KMS-11 (cell line): ENCODE data around the gene TEKT3.

ENCODE experiments used
- H2AFZ ChIP-seq: fragments of 200-600 bp; sonication (generic); 2 replicates; pipeline ENCODE4 v1.6.1; 2016; ENCODE audit warnings: antibody characterized with exemption, mixed run types, low read depth
- H3K27ac ChIP-seq: fragments of 200-600 bp; sonication (generic); 2 replicates; pipeline ENCODE4 v1.6.1; 2016; ENCODE audit warnings: mild to moderate bottlenecking, mixed run types
- H3K27me3 ChIP-seq: fragments of 200-600 bp; sonication (generic); 2 replicates; pipeline ENCODE4 v1.6.1; 2017; ENCODE audit warnings: mild to moderate bottlenecking, low read depth, mixed run types, moderate library complexity; ENCODE audit not compliant: insufficient read depth
- H3K36me3 ChIP-seq: fragments of 200-600 bp; sonication (generic); 2 replicates; pipeline ENCODE4 v1.6.1; 2017; ENCODE audit warnings: mild to moderate bottlenecking, mixed run types; ENCODE audit not compliant: insufficient read depth
- H3K4me1 ChIP-seq: fragments of 200-600 bp; sonication (generic); 2 replicates; pipeline ENCODE4 v1.6.1; 2016; ENCODE audit warnings: mild to moderate bottlenecking, low read depth, mixed run types; ENCODE audit not compliant: poor library complexity, severe bottlenecking
- H3K4me2 ChIP-seq: fragments of 200-600 bp; sonication (generic); 2 replicates; pipeline ENCODE4 v1.7.0; 2016; ENCODE audit warnings: mild to moderate bottlenecking, mixed run types
- H3K4me3 ChIP-seq: fragments of 200-600 bp; sonication (generic); IDR thresholded peaks from 2 replicates; pipeline ENCODE4 v1.6.1; 2017; ENCODE audit warnings: low read depth, low read length, mixed read lengths; ENCODE audit not compliant: insufficient read depth
- H3K79me2 ChIP-seq: fragments of 200-600 bp; sonication (generic); 2 replicates; pipeline ENCODE4 v1.6.1; 2016; ENCODE audit warnings: low read depth, mixed run types; ENCODE audit not compliant: insufficient read depth
- H3K9ac ChIP-seq: fragments of 200-600 bp; sonication (generic); 2 replicates; pipeline ENCODE4 v1.6.1; 2016; ENCODE audit warnings: mild to moderate bottlenecking, mixed run types
- H4K20me1 ChIP-seq: fragments of 200-600 bp; sonication (generic); 2 replicates; pipeline ENCODE4 v1.6.1; 2016; ENCODE audit warnings: mild to moderate bottlenecking, mixed run types; ENCODE audit not compliant: insufficient read depth
- TF ChIP-seq, protein P1 (sequence below): fragments of 200-600 bp; sonication (generic); conservative IDR thresholded peaks from 2 replicates; pipeline ENCODE4 v1.6.1; 2017; ENCODE audit warnings: low read depth, mild to moderate bottlenecking, antibody characterized with exemption, low read length, moderate library complexity, mixed read lengths

The TEKT3 gene

DNA sequence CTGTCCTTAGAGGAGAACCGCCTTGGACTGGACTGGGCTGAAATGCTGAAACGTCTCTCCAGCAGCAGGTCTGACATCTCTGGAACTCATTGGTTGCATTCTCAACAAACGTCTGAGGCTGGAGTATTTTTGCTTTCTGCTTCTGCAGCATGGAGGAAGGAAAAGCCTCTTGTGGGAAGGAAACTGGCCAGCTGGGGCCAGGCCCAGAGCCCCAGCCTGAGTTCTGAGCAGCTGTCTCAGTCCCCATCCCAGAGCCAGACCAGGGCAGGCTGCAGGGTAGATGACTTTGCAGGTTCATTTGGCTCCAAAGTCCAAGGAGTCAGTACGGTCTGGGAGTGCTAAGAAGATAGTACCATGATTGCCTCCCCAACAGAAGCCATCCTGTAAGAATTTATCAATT, 18.3 kb downstream of the TEKT3 start:
- H4K20me1 ChIP-seq = no peaks in the 10 kb centered on the region
- no peaks in the 10 kb centered on the region for H3K27me3 ChIP-seq
- no peaks in the 10 kb centered on the region for H3K36me3 ChIP-seq
- H3K9ac ChIP-seq = no peak overlapping the region
- H2AFZ ChIP-seq = no peak overlapping the region
- no peaks in the 10 kb centered on the region for H3K4me1 ChIP-seq
- TF ChIP-seq, protein P1, sequence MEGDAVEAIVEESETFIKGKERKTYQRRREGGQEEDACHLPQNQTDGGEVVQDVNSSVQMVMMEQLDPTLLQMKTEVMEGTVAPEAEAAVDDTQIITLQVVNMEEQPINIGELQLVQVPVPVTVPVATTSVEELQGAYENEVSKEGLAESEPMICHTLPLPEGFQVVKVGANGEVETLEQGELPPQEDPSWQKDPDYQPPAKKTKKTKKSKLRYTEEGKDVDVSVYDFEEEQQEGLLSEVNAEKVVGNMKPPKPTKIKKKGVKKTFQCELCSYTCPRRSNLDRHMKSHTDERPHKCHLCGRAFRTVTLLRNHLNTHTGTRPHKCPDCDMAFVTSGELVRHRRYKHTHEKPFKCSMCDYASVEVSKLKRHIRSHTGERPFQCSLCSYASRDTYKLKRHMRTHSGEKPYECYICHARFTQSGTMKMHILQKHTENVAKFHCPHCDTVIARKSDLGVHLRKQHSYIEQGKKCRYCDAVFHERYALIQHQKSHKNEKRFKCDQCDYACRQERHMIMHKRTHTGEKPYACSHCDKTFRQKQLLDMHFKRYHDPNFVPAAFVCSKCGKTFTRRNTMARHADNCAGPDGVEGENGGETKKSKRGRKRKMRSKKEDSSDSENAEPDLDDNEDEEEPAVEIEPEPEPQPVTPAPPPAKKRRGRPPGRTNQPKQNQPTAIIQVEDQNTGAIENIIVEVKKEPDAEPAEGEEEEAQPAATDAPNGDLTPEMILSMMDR = no peak
- no peak overlapping the region for H3K4me3 ChIP-seq
- H3K4me2 ChIP-seq = no peak overlapping the region
- no peaks in the 10 kb centered on the region for H3K79me2 ChIP-seq
- no peak overlapping the region for H3K27ac ChIP-seq

DNA sequence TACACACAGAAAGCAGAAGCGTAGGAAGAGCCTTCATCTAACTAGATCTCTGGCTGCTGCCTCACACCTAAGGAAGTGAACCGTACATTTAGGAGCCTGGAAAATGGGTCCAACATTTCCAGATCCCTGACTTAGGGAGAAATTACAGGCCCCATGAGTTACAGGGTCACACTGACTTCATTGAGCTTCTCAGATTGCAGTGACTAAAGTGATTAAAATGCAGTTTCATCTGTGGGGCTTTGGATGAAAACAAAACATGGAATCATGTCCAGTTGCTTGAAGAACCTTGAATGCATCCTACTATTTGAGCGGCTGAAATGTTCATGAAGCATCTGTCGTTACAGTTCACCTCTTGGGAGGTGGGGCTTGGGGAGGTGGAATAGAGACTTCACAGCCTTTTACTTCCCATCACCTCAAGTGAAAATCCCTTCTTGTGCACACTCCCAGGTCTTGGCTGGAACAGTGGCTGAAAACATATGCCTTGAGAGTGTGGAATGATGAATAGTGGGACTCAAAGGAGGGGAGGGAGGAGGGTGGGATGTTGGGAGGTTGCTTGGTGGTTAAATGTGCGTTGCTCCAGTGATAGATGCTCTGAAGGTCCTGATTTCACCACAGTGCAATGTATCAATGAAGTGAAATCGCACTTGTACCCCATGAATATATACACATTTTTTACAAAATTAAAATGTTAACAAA, 19.7 kb downstream of the TEKT3 start:
- TF ChIP-seq, protein P1 = no peak
- no peaks in the 10 kb centered on the region for H3K4me1 ChIP-seq
- no peak overlapping the region for H3K4me3 ChIP-seq
- H3K27me3 ChIP-seq = no peaks in the 10 kb centered on the region
- no peaks in the 10 kb centered on the region for H3K36me3 ChIP-seq
- H3K27ac ChIP-seq = no peak overlapping the region
- H2AFZ ChIP-seq = no peak overlapping the region
- H3K4me2 ChIP-seq = no peak overlapping the region
- H3K9ac ChIP-seq = no peak overlapping the region
- no peaks in the 10 kb centered on the region for H4K20me1 ChIP-seq
- H3K79me2 ChIP-seq = no peaks in the 10 kb centered on the region

DNA sequence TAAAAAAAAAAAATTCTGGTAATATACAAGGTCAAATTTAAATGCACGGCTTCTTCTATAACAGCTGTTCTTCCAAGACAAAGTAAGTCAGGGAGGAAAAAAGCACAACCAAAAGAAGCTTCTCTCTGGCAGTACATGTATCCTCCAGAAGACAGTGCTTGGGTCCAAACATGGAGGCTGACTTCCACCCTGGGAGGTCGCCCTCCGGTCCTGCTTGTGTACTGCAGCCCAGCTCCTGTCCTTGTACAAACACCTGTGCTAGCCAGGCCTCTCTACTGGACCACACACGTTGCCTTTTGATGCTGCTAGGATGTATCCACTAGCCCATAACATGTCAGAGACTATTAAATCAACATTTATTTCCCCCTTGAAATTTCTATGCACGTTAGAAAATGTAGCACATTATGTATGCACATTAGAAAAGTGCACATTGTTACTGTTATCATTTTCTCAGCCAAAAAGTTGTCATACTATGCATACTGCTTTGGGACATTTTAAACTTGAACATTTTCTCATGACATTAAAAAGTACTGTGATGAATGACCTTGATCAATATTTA, 21.9 kb downstream of the TEKT3 start:
- Histone ChIP-seq H3K36me3 (no peaks in the 10 kb centered on the region), H3K79me2 (no peaks in the 10 kb centered on the region), H3K4me3 (no peak overlapping the region), H2AFZ (no peak overlapping the region), H3K4me2 (no peak overlapping the region), H3K4me1 (no peaks in the 10 kb centered on the region), H4K20me1 (no peaks in the 10 kb centered on the region), H3K27ac (no peak overlapping the region), H3K9ac (no peak overlapping the region), H3K27me3 (no peaks in the 10 kb centered on the region)
- TF ChIP-seq, protein P1 = no peak

- TF ChIP-seq, protein P1 = no peak
- H2AFZ ChIP-seq = no peak overlapping the region
Observed at GRCh38 chr17:15311996-15312395, 29.4 kb downstream of the TEKT3 start.

More at GRCh38 chr17:15311996-15312395, 29.4 kb downstream of the TEKT3 start:
- Histone ChIP-seq H4K20me1 (no peaks in the 10 kb centered on the region), H3K27ac (no peak overlapping the region), H3K4me2 (no peak overlapping the region), H3K36me3 (no peaks in the 10 kb centered on the region), H3K4me1 (no peaks in the 10 kb centered on the region), H3K4me3 (no peak overlapping the region), H3K27me3 (no peaks in the 10 kb centered on the region), H3K79me2 (no peaks in the 10 kb centered on the region), H3K9ac (no peak overlapping the region)
